ENCODE results near the gene PCK2. TPM values are rescaled to one million over a fixed set of nuclear protein-coding genes. Genes with fewer than 3 reads are reported as not detected.
"Not testable (repeated sequence)": the region's sequence is repeated elsewhere in the genome, so short reads cannot be mapped to it uniquely, and the experiment has no call there.

Gene PCK2
- total RNA-seq = 3.1 TPM
- long read RNA-seq, partial matches to known transcripts = 0 of 5 reads
- long read RNA-seq, other reads (novel, unspliced or antisense) = 1 of 5 reads

DNA sequence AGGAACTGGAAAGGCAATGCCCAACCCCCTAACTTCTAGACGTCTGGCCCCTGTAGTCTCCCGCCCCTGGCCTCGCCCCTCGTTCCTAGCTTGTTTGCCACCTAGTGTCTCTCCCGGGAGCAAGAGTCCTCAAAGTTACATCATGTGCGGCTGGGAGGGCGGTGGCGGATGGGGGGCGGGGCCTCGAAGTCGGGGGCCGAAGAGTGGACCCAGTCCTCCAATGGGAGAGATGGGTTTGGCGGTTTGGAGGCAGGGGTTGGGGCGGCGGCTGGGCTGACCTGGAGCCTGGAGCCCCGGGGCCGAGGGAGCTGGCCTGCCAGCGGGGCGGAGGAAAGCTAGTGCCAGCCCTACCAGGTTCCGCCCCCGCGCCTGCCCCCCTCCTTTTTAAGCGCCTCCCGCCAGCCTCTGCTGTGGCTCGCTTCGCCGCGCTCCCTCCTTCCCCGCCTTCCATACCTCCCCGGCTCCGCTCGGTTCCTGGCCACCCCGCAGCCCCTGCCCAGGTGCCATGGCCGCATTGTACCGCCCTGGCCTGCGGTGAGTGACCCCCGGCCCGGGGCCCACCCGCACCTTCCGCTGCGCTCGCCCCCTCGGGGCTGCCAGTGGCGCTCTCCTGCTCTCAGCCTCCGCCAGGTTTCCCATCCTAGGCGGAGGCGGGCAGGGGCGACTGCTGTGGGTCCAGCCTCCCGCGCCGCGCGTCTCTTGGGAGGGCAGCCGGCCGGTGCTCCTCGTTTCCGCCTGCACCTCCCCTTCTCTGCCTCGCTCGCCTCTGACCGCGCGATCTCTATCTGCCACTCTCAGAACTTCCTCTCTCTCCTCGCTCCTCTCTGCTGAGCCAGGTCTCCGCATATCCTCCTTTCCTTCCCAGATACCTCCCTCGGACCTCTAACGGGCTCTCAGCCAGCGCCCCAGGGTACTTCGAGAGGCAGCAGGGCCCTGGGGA lies at the start of gene PCK2:
PCK2 (plus strand) TSS at position 411 of the 940 bp plus-strand sequence; CDS start at position 506, 95 bp downstream.
- peak within 1 kb of the TSS; percentile 94 for H3K27ac ChIP-seq (replicated peaks)
- TF ChIP-seq, protein P1, sequence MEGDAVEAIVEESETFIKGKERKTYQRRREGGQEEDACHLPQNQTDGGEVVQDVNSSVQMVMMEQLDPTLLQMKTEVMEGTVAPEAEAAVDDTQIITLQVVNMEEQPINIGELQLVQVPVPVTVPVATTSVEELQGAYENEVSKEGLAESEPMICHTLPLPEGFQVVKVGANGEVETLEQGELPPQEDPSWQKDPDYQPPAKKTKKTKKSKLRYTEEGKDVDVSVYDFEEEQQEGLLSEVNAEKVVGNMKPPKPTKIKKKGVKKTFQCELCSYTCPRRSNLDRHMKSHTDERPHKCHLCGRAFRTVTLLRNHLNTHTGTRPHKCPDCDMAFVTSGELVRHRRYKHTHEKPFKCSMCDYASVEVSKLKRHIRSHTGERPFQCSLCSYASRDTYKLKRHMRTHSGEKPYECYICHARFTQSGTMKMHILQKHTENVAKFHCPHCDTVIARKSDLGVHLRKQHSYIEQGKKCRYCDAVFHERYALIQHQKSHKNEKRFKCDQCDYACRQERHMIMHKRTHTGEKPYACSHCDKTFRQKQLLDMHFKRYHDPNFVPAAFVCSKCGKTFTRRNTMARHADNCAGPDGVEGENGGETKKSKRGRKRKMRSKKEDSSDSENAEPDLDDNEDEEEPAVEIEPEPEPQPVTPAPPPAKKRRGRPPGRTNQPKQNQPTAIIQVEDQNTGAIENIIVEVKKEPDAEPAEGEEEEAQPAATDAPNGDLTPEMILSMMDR (IDR thresholded peaks at IDR 0.05; ENCODE audit: borderline replicate concordance) = peak; percentile 23
- H3K4me3 ChIP-seq = peak within 1 kb of the TSS; percentile 95
- peak; percentile 90 for DNase-seq
- intact Hi-C loops (cut with micrococcal nuclease) = no loop called here
- peaks cover 26% of the 10 kb centered on the region for H3K4me1 ChIP-seq
- no peaks in the 10 kb centered on the region for H3K9me3 ChIP-seq (replicated peaks)
- H3K27me3 ChIP-seq (ENCODE audit: low read depth) = no peaks in the 10 kb centered on the region
- H3K36me3 ChIP-seq = peaks cover 3% of the 10 kb centered on the region

DNA sequence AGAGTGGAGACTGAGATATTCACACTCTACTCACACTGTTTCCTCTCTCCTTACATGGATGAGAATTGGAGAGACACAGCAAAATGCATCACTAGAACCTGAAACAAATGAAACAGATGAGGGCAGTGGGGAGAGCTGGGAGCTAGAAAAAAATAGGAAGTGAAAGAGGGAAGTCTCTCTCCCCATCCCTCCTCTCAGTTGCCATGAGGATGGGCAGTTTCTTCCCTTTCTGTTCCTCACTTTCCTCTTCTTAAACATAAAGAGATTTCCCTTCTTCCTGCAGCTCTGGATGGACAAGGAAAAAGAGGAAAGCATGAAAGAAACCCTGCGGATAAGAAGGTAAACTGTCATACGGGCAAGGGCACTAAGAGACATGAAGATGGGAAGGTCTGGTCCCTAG lies 45.1 kb upstream of the PCK2 start:
- H3K9me3 ChIP-seq (replicated peaks); intact Hi-C loops (cut with micrococcal nuclease); H3K27me3 ChIP-seq (ENCODE audit: low read depth); H3K27ac ChIP-seq (replicated peaks); DNase-seq; H3K4me3 ChIP-seq; H3K36me3 ChIP-seq: not testable (repeated sequence)
- peaks cover 18% of the 10 kb centered on the region for H3K4me1 ChIP-seq

DNA sequence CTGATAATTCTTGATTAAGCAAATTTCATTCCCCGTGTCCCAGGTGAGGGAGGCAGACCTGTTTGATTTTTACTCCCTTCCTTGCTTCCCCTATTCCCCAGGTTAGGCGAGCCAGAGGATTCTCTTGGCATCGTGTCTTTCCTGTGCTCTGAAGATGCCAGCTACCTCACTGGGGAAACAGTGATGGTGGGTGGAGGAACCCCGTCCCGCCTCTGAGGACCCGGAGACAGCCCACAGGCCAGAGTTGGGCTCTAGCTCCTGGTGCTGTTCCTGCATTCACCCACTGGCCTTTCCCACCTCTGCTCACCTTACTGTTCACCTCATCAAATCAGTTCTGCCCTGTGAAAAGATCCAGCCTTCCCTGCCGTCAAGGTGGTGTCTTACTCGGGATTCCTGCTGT lies 43.4 kb upstream of the PCK2 start:
- H3K27ac ChIP-seq (replicated peaks); H3K36me3 ChIP-seq; intact Hi-C loops (cut with micrococcal nuclease); DNase-seq; H3K9me3 ChIP-seq (replicated peaks); H3K4me3 ChIP-seq: not testable (repeated sequence)
- Histone ChIP-seq H3K27me3 (ENCODE audit: low read depth) (peaks cover 17% of the 10 kb centered on the region), H3K4me1 (peaks cover 18% of the 10 kb centered on the region)

DNA sequence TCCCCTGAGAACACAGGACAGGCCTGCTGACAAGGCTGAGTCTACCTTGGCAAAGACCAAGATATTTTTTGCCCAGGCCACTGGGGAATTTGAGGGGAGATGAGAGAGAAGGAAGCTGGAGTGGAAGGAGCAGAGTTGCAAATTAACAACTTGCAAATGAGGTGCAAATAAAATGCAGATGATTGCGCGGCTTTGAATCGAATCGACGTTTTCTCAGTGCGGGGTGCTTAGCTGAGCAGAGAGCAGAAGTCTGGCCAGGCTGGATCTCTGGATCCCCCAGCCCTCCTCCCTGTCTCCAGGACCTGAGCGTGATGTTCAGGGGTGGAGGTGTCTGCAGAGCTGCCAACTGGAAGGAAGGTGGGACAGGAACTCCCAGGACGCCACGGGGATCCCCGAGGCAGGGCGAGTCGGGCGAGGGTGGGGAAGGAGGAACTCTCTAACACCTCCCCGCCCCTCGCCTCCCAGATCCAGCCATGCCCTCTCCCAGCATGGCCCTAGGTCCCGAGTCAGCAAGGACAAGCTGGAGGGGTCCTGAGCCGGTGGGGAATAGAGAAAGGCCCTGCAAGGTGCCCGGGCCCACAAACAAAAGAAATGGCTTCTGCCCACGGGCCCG lies 42.8 kb upstream of the PCK2 start:
- peak overlapping the region; percentile 56 for H3K27ac ChIP-seq (replicated peaks)
- peaks cover 17% of the 10 kb centered on the region for H3K27me3 ChIP-seq (ENCODE audit: low read depth)
- H3K36me3 ChIP-seq = no peaks in the 10 kb centered on the region
- intact Hi-C loops (cut with micrococcal nuclease) = no loop called here
- peaks cover 18% of the 10 kb centered on the region for H3K4me1 ChIP-seq
- DNase-seq = no peak
- H3K4me3 ChIP-seq = peak overlapping the region; percentile 73
- no peaks in the 10 kb centered on the region for H3K9me3 ChIP-seq (replicated peaks)
- TF ChIP-seq, protein P1 (IDR thresholded peaks at IDR 0.05; ENCODE audit: borderline replicate concordance) = no peak

DNA sequence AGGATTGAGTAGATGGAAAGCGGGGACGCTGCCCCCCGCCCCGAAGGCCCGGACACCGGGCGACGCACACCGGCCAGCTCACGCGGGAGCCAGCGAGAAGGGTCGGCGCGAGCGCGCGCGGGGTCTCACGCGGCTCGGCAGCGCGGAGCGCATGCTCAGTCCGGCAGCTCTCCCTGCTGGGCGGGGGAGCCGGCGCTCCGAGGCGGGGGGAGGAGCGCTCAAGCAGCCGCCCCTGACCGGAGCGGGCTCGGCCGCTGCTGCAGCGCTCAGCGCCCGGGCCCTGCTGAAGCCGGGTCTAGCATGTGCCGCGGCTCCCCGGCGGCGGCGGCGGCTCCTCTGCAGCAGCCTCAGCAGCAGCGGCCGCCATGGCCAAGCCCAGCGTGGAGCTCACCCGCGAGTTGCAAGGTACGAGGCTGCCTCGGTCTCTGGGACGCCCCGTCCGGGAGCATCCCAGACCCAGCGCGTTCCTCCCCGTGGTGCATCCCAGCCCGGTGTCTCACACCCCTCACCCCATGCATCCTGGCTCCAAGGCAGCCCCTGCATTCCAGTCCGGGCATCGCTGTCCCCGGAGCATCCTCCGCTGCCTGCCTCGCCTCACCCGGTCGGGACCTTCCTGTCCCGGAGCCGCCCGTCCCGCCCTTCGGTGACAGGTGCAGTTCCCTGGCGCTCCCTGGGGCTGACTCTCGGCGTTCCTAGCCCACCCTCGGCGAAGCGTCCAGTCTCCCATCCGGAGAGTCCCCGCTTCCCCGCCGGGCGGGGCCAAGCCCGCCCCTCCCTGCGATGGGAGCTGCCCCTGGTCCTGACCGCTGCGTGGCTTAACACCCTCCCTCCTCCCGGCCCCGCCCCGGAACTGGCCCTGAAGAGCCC lies 42.1 kb upstream of the PCK2 start, which contains the start of gene CARMIL3:
CARMIL3 (plus strand) TSS at position 221 of the 867 bp plus-strand sequence; CDS start at position 366, 145 bp downstream.
- H3K27me3 ChIP-seq (ENCODE audit: low read depth) = peaks cover 21% of the 10 kb centered on the region
- TF ChIP-seq, protein P1 (IDR thresholded peaks at IDR 0.05; ENCODE audit: borderline replicate concordance) = no peak
- peak within 1 kb of the TSS; percentile 56 for H3K27ac ChIP-seq (replicated peaks)
- peak; percentile 52 for DNase-seq
- no peaks in the 10 kb centered on the region for H3K9me3 ChIP-seq (replicated peaks)
- intact Hi-C loops (cut with micrococcal nuclease) = no loop called here
- H3K36me3 ChIP-seq = no peaks in the 10 kb centered on the region
- peaks cover 18% of the 10 kb centered on the region for H3K4me1 ChIP-seq
- peak within 1 kb of the TSS; percentile 73 for H3K4me3 ChIP-seq

All from left ventricle myocardium inferior (tissue), 1 donor.